Gastrocnemius medialis (tissue), 4 donors: ENCODE results near the gene SHROOM3.

ENCODE experiments used
- POLR2A ChIP-seq, 2 donors: fragments of 450-650 bp; IDR thresholded peaks; one replicate each; pipeline ENCODE4 v1.6.1; 2017; ENCODE audit warnings: antibody characterized with exemption in 2 of 2, mild to moderate bottlenecking in 2 of 2, moderate library complexity in 2 of 2
- TF ChIP-seq, protein P1 (sequence below), 5 experiments: fragments of 450-650 bp in 3 of 5; fragments of 200-600 bp in 2 of 5; sonication (generic) in 2 of 5; IDR thresholded peaks in 4 of 5; conservative IDR thresholded peaks in 1 of 5; 1 replicate in 4 of 5; 2 replicates in 1 of 5; pipeline ENCODE4 v1.5.1; 2016 to 2019; ENCODE audit warnings: antibody characterized with exemption in 5 of 5, mild to moderate bottlenecking in 3 of 5, moderate library complexity in 3 of 5

DNA sequence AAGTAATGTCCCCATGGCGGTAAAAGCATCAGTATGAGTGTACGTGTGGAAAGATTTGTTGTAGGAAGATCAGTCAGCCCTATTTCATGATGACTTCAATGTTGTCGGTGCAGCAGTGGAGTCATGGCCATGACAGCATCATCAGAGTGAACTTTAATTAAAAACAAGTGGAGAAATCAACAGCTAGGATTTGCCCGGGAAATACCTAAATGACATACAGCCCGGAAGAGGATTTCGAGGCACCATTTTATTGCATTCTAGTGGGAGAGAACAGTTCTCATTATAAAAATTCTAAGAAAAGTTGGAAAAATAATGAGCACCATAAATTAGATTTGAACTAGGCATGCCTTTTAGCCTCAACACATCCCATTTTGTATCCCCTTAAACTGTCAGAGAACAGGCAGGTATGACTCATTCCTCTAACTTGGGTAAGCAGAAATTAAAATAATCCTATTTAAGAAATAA is 170.1 kb downstream of the SHROOM3 start:
- TF ChIP-seq, protein P1, sequence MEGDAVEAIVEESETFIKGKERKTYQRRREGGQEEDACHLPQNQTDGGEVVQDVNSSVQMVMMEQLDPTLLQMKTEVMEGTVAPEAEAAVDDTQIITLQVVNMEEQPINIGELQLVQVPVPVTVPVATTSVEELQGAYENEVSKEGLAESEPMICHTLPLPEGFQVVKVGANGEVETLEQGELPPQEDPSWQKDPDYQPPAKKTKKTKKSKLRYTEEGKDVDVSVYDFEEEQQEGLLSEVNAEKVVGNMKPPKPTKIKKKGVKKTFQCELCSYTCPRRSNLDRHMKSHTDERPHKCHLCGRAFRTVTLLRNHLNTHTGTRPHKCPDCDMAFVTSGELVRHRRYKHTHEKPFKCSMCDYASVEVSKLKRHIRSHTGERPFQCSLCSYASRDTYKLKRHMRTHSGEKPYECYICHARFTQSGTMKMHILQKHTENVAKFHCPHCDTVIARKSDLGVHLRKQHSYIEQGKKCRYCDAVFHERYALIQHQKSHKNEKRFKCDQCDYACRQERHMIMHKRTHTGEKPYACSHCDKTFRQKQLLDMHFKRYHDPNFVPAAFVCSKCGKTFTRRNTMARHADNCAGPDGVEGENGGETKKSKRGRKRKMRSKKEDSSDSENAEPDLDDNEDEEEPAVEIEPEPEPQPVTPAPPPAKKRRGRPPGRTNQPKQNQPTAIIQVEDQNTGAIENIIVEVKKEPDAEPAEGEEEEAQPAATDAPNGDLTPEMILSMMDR (IDR thresholded peaks at IDR 0.05 in 4 of 5, conservative IDR thresholded peaks at IDR 0.05 in 1 of 5) = no peak
- TF ChIP-seq POLR2A (IDR thresholded peaks at IDR 0.05) = no peak
